Bronchial epithelial cell (primary cell): ENCODE results near the gene MICAL2. TPM values are rescaled to one million over a fixed set of nuclear protein-coding genes. Genes with fewer than 3 reads are reported as not detected.

Experiments
- DNase-seq: peaks from one replicate; pipeline ENCODE4 v3.0.0-alpha.2; 2010; ENCODE audit warnings: low read depth
- FAIRE-seq: peaks from 2 replicates; lab custom pipeline; 2011; peaks lifted over from hg19 to GRCh38; lab: Jason Lieb, UNC
- H3K27me3 ChIP-seq: 2 replicates; pipeline ENCODE4 v1.5.1; 2011; ENCODE audit warnings: low read length; ENCODE audit not compliant: control insufficient read depth, insufficient read depth
- H3K36me3 ChIP-seq: 2 replicates; pipeline ENCODE4 v1.5.1; 2011; ENCODE audit warnings: low read length; ENCODE audit not compliant: control insufficient read depth, insufficient read depth
- H3K4me3 ChIP-seq: 2 replicates; pipeline ENCODE4 v1.5.1; 2011; ENCODE audit warnings: mild to moderate bottlenecking, low read depth, low read length, control low read depth
- CTCF ChIP-seq: IDR thresholded peaks from 2 replicates; pipeline ENCODE4 v1.5.1; 2011; ENCODE audit warnings: mild to moderate bottlenecking, moderate library complexity, low read length, control low read depth, inconsistent platforms; ENCODE audit not compliant: insufficient read depth, severe bottlenecking
- total RNA-seq: library from RNA; depleted of rRNA; stranded (reverse); fragments of >200 nt; gene quantifications from 2 replicates; pipeline ENCODE4 v1.2.1, GENCODE V29; 2014

The MICAL2 gene
- total RNA-seq, 1 donor from 2014 or later: 75.0 TPM

- no peak for TF ChIP-seq CTCF
- H3K36me3 ChIP-seq: peaks cover 31% of the 10 kb centered on the region
- no peak overlapping the region for H3K4me3 ChIP-seq
- FAIRE-seq (peak; percentile 7), DNase-seq (peak; percentile 53)
- no peaks in the 10 kb centered on the region for H3K27me3 ChIP-seq
Measured at GRCh38 chr11:12239396-12239795, 129.0 kb downstream of the MICAL2 start.

- Histone ChIP-seq H3K36me3 (peaks cover 29% of the 10 kb centered on the region), H3K27me3 (no peaks in the 10 kb centered on the region), H3K4me3 (no peak overlapping the region)
- TF ChIP-seq CTCF: no peak
- FAIRE-seq: no peak
- no peak for DNase-seq
Measured at GRCh38 chr11:12239804-12240371, 129.5 kb downstream of the MICAL2 start.

- no peaks in the 10 kb centered on the region for H3K27me3 ChIP-seq
- peaks cover 30% of the 10 kb centered on the region for H3K36me3 ChIP-seq
- FAIRE-seq (no peak), DNase-seq (no peak)
- no peak overlapping the region for H3K4me3 ChIP-seq
- no peak for TF ChIP-seq CTCF
Measured at GRCh38 chr11:12240677-12241076, 130.3 kb downstream of the MICAL2 start.

- H3K27me3 ChIP-seq: no peaks in the 10 kb centered on the region
- H3K4me3 ChIP-seq: no peak overlapping the region
- H3K36me3 ChIP-seq: peaks cover 30% of the 10 kb centered on the region
- DNase-seq (no peak), FAIRE-seq (no peak)
- no peak for TF ChIP-seq CTCF
Measured at GRCh38 chr11:12241401-12241800, 131.0 kb downstream of the MICAL2 start.

- DNase-seq: no peak
- Histone ChIP-seq H3K27me3 (no peaks in the 10 kb centered on the region), H3K36me3 (peaks cover 29% of the 10 kb centered on the region), H3K4me3 (no peak overlapping the region)
- no peak for TF ChIP-seq CTCF
- FAIRE-seq: no peak
Measured at GRCh38 chr11:12241971-12242672, 131.7 kb downstream of the MICAL2 start.
